ENCODE results near the gene HINFP.

DNA sequence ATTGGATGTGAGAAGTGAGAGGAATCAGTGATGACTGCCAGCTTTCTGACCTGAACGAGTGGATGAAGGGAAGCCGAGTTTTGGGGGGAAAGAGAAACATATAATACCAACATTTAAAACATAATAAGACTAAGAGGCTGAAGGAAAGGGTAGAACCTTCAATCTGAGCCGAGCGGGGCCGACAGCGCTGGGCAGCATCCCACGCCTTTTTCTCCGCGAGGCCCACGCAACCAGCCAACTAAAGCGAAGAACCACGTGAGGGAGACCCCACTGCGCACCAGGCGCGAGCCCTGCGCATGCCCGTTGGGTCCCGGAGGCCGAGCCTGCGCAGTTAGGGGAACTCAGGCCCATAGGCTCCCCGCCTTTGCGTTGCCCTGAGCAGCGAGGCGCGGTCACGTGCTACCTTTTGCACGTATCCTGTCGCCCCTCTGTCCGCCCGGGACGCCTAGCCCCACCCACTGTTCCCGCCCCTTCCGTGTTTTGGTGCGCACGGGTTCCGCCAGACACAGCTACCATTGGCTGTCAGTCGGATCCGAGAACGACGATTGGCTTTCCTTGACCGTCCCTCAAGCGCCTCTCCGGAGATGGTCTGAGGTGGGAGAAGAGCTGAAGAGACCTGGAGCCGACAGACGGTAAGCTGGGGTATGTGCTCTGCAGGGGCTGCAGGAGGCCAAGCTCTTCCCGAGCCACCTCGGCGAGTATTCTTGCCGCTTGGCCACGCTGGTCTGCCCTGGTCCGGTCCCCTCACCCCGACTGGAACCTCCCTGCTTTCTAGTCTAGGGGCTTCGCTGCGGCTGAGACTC is at the start of gene HINFP:
- TF ChIP-seq RFX5 (IDR thresholded peaks at IDR 0.05; ENCODE audit: low read depth, low read length) (no peak), CHD1 (IDR thresholded peaks at IDR 0.05; ENCODE audit: low read depth, low read length) (no peak), CEBPB (IDR thresholded peaks at IDR 0.05; ENCODE audit: low read depth, low read length) (no peak), POLR2A (IDR thresholded peaks at IDR 0.05; ENCODE audit: low read depth, low read length) (no peak; the same call in 1 of the 2 replicates), RCOR1 (IDR thresholded peaks at IDR 0.05; ENCODE audit: insufficient replicate concordance, low read length) (no peak), RAD21 (IDR thresholded peaks at IDR 0.05; ENCODE audit: low read length) (no peak), BHLHE40 (IDR thresholded peaks at IDR 0.05; ENCODE audit: low read depth, low read length) (peak; percentile 76; the same call in 1 of the 2 replicates), MAFK (IDR thresholded peaks at IDR 0.05; ENCODE audit: low read depth, low read length) (no peak), SMC3 (IDR thresholded peaks at IDR 0.05; ENCODE audit: low read depth, low read length) (no peak)
- TF ChIP-seq, protein P1, sequence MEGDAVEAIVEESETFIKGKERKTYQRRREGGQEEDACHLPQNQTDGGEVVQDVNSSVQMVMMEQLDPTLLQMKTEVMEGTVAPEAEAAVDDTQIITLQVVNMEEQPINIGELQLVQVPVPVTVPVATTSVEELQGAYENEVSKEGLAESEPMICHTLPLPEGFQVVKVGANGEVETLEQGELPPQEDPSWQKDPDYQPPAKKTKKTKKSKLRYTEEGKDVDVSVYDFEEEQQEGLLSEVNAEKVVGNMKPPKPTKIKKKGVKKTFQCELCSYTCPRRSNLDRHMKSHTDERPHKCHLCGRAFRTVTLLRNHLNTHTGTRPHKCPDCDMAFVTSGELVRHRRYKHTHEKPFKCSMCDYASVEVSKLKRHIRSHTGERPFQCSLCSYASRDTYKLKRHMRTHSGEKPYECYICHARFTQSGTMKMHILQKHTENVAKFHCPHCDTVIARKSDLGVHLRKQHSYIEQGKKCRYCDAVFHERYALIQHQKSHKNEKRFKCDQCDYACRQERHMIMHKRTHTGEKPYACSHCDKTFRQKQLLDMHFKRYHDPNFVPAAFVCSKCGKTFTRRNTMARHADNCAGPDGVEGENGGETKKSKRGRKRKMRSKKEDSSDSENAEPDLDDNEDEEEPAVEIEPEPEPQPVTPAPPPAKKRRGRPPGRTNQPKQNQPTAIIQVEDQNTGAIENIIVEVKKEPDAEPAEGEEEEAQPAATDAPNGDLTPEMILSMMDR (conservative IDR thresholded peaks at IDR 0.05; ENCODE audit: low read depth, low read length), result no peak

Measured in IMR-90 (cell line).